Body of pancreas (tissue), 4 donors: ENCODE measurements around the gene WDR5. TPM values are rescaled to one million over a fixed set of nuclear protein-coding genes. Genes with fewer than 3 reads are reported as not detected.

ENCODE experiments used
- ATAC-seq: fragments of 150-250 bp; one replicate; pipeline ENCODE4 v1.9.1; 2016
- DNase-seq, 4 donors: peaks; one replicate each; pipeline ENCODE4 v3.0.0-alpha.2; 2019
- H3K27ac ChIP-seq, 4 donors: fragments of 200-600 bp; sonication (generic); 1 replicate in 3 of 4; 2 replicates in 1 of 4; pipeline versions ENCODE4 v1.5.1 to v1.6.1; 2016 to 2019; ENCODE audit warnings: mild to moderate bottlenecking in 1 of 4, mixed read lengths in 1 of 4, moderate library complexity in 1 of 4
- H3K27me3 ChIP-seq, 2 donors: fragments of 200-600 bp; sonication (generic); one replicate each; pipeline ENCODE4 v1.6.0; 2016; ENCODE audit warnings: mild to moderate bottlenecking in 1 of 2
- H3K36me3 ChIP-seq, 2 donors: fragments of 200-600 bp; sonication (generic); replicated peaks in 1 of 2; 2 replicates each; pipeline ENCODE4 v1.5.1; 2016; ENCODE audit warnings: low read depth in 2 of 2; ENCODE audit not compliant: insufficient read depth in 1 of 2
- H3K4me1 ChIP-seq: fragments of 200-600 bp; sonication (generic); one replicate; pipeline ENCODE4 v1.6.0; 2016
- H3K4me3 ChIP-seq, 2 donors: fragments of 200-600 bp; sonication (generic); 1 replicate in 1 of 2; 2 replicates in 1 of 2; pipeline ENCODE4 v1.5.1; 2016 to 2019
- H3K9me3 ChIP-seq, 3 donors: fragments of 200-600 bp; sonication (generic); 1 replicate in 2 of 3; 2 replicates in 1 of 3; pipeline ENCODE4 v1.5.1; 2016
- POLR2A ChIP-seq, 3 donors: fragments of 450-650 bp; IDR thresholded peaks; one replicate each; pipeline ENCODE4 v1.6.1; 2016; ENCODE audit warnings: antibody characterized with exemption in 3 of 3, mild to moderate bottlenecking in 2 of 3
- WGBS, 2 donors: methylation state at CpG; one replicate each; pipeline ENCODE4 v1.1.5; 2017; 5-methylcytosine and 5-hydroxymethylcytosine counted together
- intact Hi-C: fragments of 100-400 bp; cut with DNase I; formaldehyde crosslinking; loops from one replicate; pipeline ENCODE4 v1.15.1; 2023
- small RNA-seq: library from RNA; depleted of rRNA; stranded (forward); fragments of <200 nt; gene quantifications from one replicate; pipeline ENCODE3, GENCODE V24; 2016
- total RNA-seq, 2 donors: library from RNA; depleted of rRNA; stranded (reverse); fragments of >200 nt; gene quantifications; one replicate each; pipeline ENCODE4 v1.1.0, GENCODE V29; 2016
- TF ChIP-seq, protein P1 (sequence below), 7 experiments: fragments of 450-650 bp in 4 of 7; fragments of 200-600 bp in 3 of 7; sonication (generic) in 3 of 7; IDR thresholded peaks; one replicate each; pipeline ENCODE4 v1.5.1; 2016 to 2019; ENCODE audit warnings: antibody characterized with exemption in 7 of 7

The WDR5 gene
- total RNA-seq, 2 donors from 2014 or later = 12.5 to 19.1 TPM

DNA sequence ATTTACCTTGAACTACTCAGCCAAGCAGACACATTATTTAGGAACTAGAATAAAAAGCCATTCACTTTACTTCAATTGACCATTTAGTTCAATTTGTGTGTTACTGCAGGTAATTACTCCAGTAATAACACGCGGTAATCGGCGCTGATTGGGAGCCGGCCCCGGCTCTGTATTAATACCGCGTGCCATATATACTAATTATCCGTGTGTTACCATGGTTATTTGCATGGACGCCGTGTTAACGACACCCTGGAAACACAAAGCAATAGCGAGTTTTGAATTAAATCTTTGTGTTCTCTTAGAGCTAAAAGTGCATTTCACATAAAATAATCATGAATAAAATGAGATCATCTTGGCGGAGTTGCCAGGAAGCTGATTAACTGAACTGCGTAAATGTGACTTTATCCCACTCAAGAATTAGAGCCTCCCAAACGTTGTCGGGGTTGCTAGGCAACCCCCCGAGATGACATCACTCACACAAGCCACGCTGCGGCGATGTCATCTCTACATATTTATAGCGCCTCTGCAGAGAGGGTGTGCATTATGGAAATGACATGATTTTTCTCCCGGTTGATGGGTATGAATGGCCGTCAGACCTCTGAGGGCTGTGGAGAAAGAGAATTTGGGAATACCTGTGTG is 69.9 kb downstream of the WDR5 start:
- 76 to 81% methylated on average over 24 of the region's 24 CpGs for WGBS, 2 donors
- Histone ChIP-seq H3K36me3 (no peaks in the 10 kb centered on the region), H3K4me3 (no peak overlapping the region), H3K4me1 (peaks cover 5% of the 10 kb centered on the region), H3K27ac (peak overlapping the region in 1 of 4 donors; percentile 9), H3K9me3 (no peaks in the 10 kb centered on the region), H3K27me3 (no peaks in the 10 kb centered on the region)
- ATAC-seq (peak; percentile 22), DNase-seq (peak in 2 of 4 donors; percentile 38 to 46)
- intact Hi-C loops = no loop called here
- TF ChIP-seq, protein P1, sequence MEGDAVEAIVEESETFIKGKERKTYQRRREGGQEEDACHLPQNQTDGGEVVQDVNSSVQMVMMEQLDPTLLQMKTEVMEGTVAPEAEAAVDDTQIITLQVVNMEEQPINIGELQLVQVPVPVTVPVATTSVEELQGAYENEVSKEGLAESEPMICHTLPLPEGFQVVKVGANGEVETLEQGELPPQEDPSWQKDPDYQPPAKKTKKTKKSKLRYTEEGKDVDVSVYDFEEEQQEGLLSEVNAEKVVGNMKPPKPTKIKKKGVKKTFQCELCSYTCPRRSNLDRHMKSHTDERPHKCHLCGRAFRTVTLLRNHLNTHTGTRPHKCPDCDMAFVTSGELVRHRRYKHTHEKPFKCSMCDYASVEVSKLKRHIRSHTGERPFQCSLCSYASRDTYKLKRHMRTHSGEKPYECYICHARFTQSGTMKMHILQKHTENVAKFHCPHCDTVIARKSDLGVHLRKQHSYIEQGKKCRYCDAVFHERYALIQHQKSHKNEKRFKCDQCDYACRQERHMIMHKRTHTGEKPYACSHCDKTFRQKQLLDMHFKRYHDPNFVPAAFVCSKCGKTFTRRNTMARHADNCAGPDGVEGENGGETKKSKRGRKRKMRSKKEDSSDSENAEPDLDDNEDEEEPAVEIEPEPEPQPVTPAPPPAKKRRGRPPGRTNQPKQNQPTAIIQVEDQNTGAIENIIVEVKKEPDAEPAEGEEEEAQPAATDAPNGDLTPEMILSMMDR (IDR thresholded peaks at IDR 0.05) = no peak
- TF ChIP-seq POLR2A (IDR thresholded peaks at IDR 0.05) = no peak

DNA sequence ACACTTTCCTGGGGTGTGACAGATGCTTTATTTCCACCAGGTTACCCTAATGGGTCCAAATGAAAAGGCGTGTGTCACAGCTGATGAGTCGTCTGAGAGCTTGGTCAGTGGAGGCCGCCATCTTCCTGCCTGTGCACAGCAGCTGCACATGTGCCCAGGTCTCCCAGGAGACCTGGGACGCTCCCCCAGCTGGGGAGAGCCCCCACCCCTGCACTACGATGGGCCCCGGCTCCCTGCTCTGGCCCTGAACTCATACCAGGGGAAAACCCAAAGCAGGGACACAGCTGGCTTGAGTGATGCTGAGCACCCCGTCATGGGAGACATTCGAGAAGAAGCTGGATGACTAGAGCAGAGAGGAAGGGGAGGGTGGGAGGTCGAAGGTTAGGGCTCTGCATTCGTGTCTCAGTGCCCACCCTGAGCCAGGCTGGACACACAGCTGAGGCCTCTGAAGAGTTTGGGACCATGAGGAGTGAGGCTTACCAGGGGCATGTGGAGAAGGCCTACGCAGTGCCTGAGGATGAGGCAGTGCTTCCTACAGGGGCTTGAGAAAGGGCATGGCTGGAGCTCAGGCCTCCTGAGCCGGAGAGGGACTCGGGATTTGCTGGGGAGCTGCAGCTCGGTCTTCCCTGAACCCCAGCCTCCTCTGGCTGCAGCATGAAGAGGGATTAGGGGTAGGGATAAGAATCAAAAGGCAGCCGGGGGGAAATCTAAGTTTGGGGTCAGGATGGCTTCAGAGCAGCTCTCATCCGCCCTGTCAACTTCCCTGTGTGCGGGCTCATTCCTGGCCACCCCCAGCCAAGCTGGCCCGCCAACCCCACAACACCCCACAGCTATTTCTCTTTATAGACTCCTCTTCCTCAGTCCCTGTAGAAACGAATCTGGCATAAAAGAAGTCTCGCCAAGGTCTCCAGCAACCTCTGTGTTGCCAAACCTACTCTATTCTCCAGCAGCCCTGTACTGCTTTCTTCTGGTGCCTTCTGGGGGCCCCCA is 70.7 kb downstream of the WDR5 start:
- no peak for DNase-seq
- Histone ChIP-seq H3K4me1 (peaks cover 5% of the 10 kb centered on the region), H3K9me3 (no peaks in the 10 kb centered on the region), H3K4me3 (no peak overlapping the region), H3K36me3 (no peaks in the 10 kb centered on the region), H3K27me3 (no peaks in the 10 kb centered on the region), H3K27ac (peak overlapping the region in 1 of 4 donors; percentile 9)
- no peak for ATAC-seq
- no peak for TF ChIP-seq POLR2A (IDR thresholded peaks at IDR 0.05)
- TF ChIP-seq, protein P1 (IDR thresholded peaks at IDR 0.05) = no peak
- WGBS, 2 donors = 72 to 73% methylated on average over 14 to 20 of the region's 20 CpGs
- intact Hi-C loops = no loop called here

DNA sequence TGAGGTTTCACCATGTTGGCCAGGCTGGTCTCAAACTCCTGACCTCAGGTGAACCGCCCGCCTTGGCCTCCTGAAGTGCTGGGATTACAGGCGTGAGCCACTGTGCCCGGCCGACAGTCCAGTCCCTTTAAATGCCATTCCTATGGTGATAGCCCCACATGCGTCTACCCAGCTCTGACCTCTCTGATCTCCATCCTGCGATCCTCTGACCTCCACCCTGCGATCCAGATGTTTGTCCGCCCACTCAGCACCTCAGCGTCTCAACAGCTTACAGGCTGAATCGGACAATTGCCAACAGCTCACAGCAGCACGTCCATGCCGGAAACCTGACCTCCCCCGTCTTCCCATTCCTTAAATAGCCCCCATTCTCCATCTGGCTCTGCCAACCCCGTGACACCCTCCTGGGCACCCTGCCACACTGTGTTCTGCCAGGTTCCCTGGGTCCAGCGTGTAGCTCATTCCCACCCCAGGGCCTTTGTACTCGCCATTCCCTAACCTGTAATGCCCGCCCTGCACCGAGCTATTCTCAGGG is 72.5 kb downstream of the WDR5 start:
- H3K27ac ChIP-seq = no peak overlapping the region
- H3K9me3 ChIP-seq = no peaks in the 10 kb centered on the region
- intact Hi-C loops = no loop called here
- H3K36me3 ChIP-seq = no peaks in the 10 kb centered on the region
- peaks cover 5% of the 10 kb centered on the region for H3K4me1 ChIP-seq
- H3K27me3 ChIP-seq = no peaks in the 10 kb centered on the region
- 73 to 89% methylated on average over 16 to 19 of the region's 19 CpGs for WGBS, 2 donors
- no peak overlapping the region for H3K4me3 ChIP-seq
- TF ChIP-seq, protein P1 (IDR thresholded peaks at IDR 0.05) = no peak
- no peak for TF ChIP-seq POLR2A (IDR thresholded peaks at IDR 0.05)
- ATAC-seq = no peak
- no peak for DNase-seq

DNA sequence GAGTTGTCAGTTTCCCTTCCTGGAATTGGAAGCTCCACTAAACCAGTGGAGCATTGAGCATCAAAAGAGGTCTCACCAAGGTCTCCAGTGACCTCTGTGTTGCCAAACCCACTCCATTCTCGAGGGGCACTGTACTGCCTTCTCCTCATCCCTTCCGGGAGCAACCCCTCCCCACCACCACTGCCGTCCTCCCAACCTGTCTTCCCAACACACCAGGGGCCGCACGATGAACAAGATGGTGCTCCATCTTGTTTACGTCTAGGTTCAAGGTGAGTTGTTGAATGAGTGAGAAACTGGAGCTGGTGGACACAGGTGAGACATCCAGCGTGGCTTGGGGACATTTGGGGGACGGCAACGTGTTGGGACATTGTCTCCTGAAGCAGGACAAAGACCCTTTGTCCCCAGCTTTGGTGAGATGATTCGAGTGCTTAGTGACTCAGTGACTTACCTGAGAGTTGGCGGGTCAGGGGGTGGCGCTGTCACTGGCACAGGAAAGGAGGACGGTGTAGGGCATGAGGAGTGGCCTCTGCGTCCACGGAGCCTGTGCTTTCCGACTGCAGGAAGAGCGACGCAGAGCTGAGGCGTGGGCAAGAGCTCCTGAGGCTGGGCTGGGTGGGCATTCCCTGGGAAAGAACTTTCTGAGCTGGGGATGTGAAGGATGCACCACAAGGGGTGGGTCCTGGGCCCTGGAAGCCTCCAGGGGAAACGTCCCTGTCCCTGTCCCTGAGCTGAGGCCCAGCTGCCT is 73.3 kb downstream of the WDR5 start:
- Histone ChIP-seq H3K9me3 (no peaks in the 10 kb centered on the region), H3K27ac (no peak overlapping the region), H3K4me3 (no peak overlapping the region), H3K27me3 (no peaks in the 10 kb centered on the region), H3K4me1 (peaks cover 5% of the 10 kb centered on the region), H3K36me3 (no peaks in the 10 kb centered on the region)
- ATAC-seq (no peak), DNase-seq (no peak)
- 70 to 76% methylated on average over 16 to 20 of the region's 20 CpGs for WGBS, 2 donors
- no peak for TF ChIP-seq POLR2A (IDR thresholded peaks at IDR 0.05)
- TF ChIP-seq, protein P1 (IDR thresholded peaks at IDR 0.05) = no peak
- intact Hi-C loops = no loop called here

Small RNAs within 50 kb of the gene (small RNA-seq; reads per million reads assigned to genes)
- gene RNU6ATAC = not detected

Other genes with a start within 250 kb of the WDR5 start
- gene VAV2, start 143.8 kb upstream of the WDR5 start, total RNA-seq = 10 to 100 TPM; 31.6 to 32.3 TPM
- 1 to 10 TPM; 7.3 to 9.6 TPM for gene BRD3OS, start 110.6 kb upstream of the WDR5 start, total RNA-seq
- 10 to 100 TPM; 12.2 to 27.4 TPM for gene BRD3, start 68.1 kb upstream of the WDR5 start, total RNA-seq
- not detected for gene RNU6ATAC, start 28.5 kb downstream of the WDR5 start, total RNA-seq
- 10 to 100 TPM; 31.4 to 41.9 TPM for gene RXRA, start 190.4 kb downstream of the WDR5 start, total RNA-seq